Uterus (tissue), 4 donors: ENCODE results near the gene FBXO39. TPM values are rescaled to one million over a fixed set of nuclear protein-coding genes. Genes with fewer than 3 reads are reported as not detected.

Source experiments
- DNase-seq, 2 donors: peaks; one replicate each; pipeline ENCODE4 v3.0.0-alpha.2; 2019 to 2020
- H3K27ac ChIP-seq, 2 donors: fragments of 200-600 bp; sonication (generic); 1 replicate in 1 of 2; 2 replicates in 1 of 2; pipeline ENCODE4 v1.5.1; 2016 to 2018
- H3K27me3 ChIP-seq, 2 donors: fragments of 200-600 bp; sonication (generic); one replicate each; pipeline ENCODE4 v1.5.1; 2018 to 2019; ENCODE audit warnings: control low read depth in 1 of 2
- H3K36me3 ChIP-seq, 2 donors: fragments of 200-600 bp; sonication (generic); one replicate each; pipeline ENCODE4 v1.5.1; 2019; ENCODE audit warnings: control low read depth in 1 of 2
- H3K4me1 ChIP-seq, 2 donors: fragments of 200-600 bp; sonication (generic); one replicate each; pipeline ENCODE4 v1.5.1; 2018 to 2019; ENCODE audit warnings: control low read depth in 1 of 2
- H3K4me3 ChIP-seq, 2 donors: fragments of 200-600 bp; sonication (generic); 1 replicate in 1 of 2; 2 replicates in 1 of 2; pipeline ENCODE4 v1.5.1; 2018 to 2019; ENCODE audit warnings: mild to moderate bottlenecking in 1 of 2
- H3K9me3 ChIP-seq, 2 donors: fragments of 200-600 bp; sonication (generic); one replicate each; pipeline ENCODE4 v1.5.1; 2019; ENCODE audit warnings: control low read depth in 1 of 2
- POLR2A ChIP-seq, 2 donors: fragments of 450-650 bp; IDR thresholded peaks; one replicate each; pipeline ENCODE4 v1.6.1; 2016; ENCODE audit warnings: antibody characterized with exemption in 2 of 2, mild to moderate bottlenecking in 1 of 2, moderate library complexity in 1 of 2
- intact Hi-C: fragments of 100-400 bp; cut with DNase I; formaldehyde crosslinking; loops from one replicate; pipeline ENCODE4 v1.15.1; 2023; ENCODE audit warnings: low total_unique reads
- total RNA-seq, 4 donors: library from RNA; depleted of rRNA in 3 of 4; stranded (reverse); fragments of >200 nt in 3 of 4; gene quantifications; one replicate each; pipeline versions ENCODE4 v1.1.0 to v1.2.4, GENCODE V29; 2014 to 2023
- TF ChIP-seq, protein P1 (sequence below), 4 experiments: fragments of 200-600 bp in 2 of 4; fragments of 450-650 bp in 2 of 4; sonication (generic) in 2 of 4; IDR thresholded peaks; one replicate each; pipeline ENCODE4 v1.5.1; 2016 to 2019; ENCODE audit warnings: antibody characterized with exemption in 4 of 4, mild to moderate bottlenecking in 2 of 4, moderate library complexity in 1 of 4
- donor health status: DM: yes; HTN: yes; CAD: no.

Gene FBXO39
- total RNA-seq, 4 donors from 2014 or later = 0.76 to 4.7 (median 2.0) TPM; not detected in 1

DNA sequence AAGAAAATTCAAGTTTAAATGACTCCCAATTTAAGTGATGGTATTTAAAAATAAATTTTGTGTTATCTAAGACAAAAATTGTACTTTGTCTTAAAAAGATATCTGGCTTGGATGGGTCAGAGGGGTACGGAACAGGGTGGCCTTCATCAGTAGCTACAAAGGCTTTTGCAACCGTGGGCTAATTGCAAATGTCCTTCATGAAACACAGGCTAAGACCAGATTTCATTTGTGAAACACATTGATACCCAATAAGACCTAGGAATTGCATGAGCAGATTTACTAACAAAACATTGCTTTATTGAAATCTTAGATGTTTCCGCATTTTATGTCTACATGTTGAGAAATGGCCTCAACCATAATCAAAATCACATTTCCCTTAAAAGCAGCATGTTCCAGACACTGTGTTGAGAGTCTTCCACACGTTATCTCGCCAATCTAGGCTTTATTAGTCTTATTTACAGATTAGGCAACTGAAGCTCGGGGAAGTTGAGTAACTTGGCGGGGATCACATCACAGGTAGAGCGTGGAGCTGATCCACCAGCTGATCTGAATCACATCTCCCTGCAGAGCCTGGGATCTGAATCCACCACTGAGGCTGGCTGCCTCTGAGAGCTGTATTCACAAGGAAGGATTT lies 21.8 kb downstream of the FBXO39 start:
- Histone ChIP-seq H3K27me3 (no peaks in the 10 kb centered on the region), H3K9me3 (no peaks in the 10 kb centered on the region), H3K27ac (no peak overlapping the region), H3K4me1 (no peaks in the 10 kb centered on the region), H3K4me3 (no peak overlapping the region), H3K36me3 (no peaks in the 10 kb centered on the region)
- intact Hi-C loops = no loop called here
- no peak for DNase-seq
- TF ChIP-seq, protein P1, sequence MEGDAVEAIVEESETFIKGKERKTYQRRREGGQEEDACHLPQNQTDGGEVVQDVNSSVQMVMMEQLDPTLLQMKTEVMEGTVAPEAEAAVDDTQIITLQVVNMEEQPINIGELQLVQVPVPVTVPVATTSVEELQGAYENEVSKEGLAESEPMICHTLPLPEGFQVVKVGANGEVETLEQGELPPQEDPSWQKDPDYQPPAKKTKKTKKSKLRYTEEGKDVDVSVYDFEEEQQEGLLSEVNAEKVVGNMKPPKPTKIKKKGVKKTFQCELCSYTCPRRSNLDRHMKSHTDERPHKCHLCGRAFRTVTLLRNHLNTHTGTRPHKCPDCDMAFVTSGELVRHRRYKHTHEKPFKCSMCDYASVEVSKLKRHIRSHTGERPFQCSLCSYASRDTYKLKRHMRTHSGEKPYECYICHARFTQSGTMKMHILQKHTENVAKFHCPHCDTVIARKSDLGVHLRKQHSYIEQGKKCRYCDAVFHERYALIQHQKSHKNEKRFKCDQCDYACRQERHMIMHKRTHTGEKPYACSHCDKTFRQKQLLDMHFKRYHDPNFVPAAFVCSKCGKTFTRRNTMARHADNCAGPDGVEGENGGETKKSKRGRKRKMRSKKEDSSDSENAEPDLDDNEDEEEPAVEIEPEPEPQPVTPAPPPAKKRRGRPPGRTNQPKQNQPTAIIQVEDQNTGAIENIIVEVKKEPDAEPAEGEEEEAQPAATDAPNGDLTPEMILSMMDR (IDR thresholded peaks at IDR 0.05) = no peak
- no peak for TF ChIP-seq POLR2A (IDR thresholded peaks at IDR 0.05)

DNA sequence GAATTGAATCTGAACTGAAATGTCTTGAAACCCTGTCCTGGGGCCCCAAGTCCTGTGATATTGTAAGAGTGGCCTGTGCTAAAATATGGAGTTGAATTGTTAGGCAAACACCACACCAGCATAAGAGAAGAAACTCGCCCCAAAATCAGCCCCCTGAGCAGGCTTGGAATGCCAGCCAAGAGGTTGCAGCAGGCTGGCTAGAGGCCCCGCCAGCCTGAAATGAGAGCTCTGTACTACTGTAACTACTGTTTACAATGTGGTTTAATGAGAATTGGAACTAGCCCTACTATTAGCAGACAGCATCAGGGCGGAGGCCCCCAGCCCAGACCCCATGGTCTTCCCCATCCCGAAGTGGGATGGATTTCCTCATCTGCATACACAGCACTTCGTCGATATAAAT lies 23.7 kb downstream of the FBXO39 start:
- TF ChIP-seq POLR2A (IDR thresholded peaks at IDR 0.05) = no peak
- TF ChIP-seq, protein P1 (IDR thresholded peaks at IDR 0.05) = no peak
- intact Hi-C loops = no loop called here
- no peak overlapping the region for H3K4me3 ChIP-seq
- no peak overlapping the region for H3K27ac ChIP-seq
- H3K36me3 ChIP-seq = no peaks in the 10 kb centered on the region
- no peaks in the 10 kb centered on the region for H3K27me3 ChIP-seq
- no peak for DNase-seq
- no peaks in the 10 kb centered on the region for H3K9me3 ChIP-seq
- no peaks in the 10 kb centered on the region for H3K4me1 ChIP-seq

DNA sequence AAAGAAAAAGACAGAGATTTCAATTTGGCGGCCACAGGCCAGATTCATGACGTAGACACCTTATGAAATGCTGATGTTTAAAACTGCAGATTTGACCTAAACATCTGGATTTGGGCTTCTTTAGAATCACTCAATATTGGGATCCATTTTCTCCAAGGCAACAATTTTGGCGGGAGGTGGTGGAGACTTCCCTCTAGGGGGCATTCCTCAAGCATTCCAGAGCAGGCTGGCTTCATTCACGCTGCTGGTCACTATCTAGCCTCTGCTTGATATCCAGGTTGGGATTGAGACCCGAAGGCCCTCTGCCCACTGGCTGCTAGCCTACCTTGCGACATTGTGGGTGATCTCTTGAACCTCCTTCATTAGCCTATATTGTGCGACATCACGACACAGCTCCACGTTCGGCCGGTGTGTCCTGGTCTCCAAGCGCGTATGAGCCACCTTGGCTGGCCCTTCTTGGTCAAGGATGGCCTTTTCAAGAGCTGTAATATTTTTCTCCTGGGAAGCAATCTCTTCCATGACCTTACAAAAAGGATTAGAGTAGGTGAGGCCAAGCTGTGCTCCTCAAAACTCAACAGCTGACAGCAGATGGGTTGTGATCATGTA lies 24.5 kb downstream of the FBXO39 start:
- no peaks in the 10 kb centered on the region for H3K4me1 ChIP-seq
- TF ChIP-seq POLR2A (IDR thresholded peaks at IDR 0.05) = no peak
- TF ChIP-seq, protein P1 (IDR thresholded peaks at IDR 0.05) = no peak
- intact Hi-C loops = no loop called here
- no peaks in the 10 kb centered on the region for H3K27me3 ChIP-seq
- H3K4me3 ChIP-seq = no peak overlapping the region
- H3K36me3 ChIP-seq = no peaks in the 10 kb centered on the region
- DNase-seq = no peak
- no peak overlapping the region for H3K27ac ChIP-seq
- no peaks in the 10 kb centered on the region for H3K9me3 ChIP-seq

DNA sequence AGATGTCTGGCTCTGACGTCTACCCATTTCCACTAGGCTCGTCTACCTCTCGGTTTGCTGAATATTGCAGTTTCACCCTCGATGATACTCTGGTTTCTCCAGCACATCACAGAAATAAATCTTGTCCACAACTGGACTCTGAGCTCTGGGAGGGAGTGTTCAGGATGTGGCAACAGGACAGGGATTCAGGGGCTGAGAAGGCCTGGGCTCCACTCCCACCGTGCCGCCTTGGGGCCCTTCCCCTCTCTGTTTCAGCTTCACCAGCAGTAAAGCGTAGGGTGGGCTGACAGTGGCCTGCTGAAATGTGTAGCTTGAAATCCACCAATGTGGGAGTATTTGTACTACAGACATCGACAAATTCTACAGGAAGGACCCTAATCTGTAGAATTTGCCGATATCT lies 35.5 kb downstream of the FBXO39 start:
- no peaks in the 10 kb centered on the region for H3K36me3 ChIP-seq
- intact Hi-C loops = no loop called here
- no peaks in the 10 kb centered on the region for H3K27me3 ChIP-seq
- no peak for DNase-seq
- no peaks in the 10 kb centered on the region for H3K9me3 ChIP-seq
- H3K4me1 ChIP-seq = no peaks in the 10 kb centered on the region
- no peak overlapping the region for H3K27ac ChIP-seq
- TF ChIP-seq, protein P1 (IDR thresholded peaks at IDR 0.05) = no peak
- no peak for TF ChIP-seq POLR2A (IDR thresholded peaks at IDR 0.05)
- H3K4me3 ChIP-seq = no peak overlapping the region

DNA sequence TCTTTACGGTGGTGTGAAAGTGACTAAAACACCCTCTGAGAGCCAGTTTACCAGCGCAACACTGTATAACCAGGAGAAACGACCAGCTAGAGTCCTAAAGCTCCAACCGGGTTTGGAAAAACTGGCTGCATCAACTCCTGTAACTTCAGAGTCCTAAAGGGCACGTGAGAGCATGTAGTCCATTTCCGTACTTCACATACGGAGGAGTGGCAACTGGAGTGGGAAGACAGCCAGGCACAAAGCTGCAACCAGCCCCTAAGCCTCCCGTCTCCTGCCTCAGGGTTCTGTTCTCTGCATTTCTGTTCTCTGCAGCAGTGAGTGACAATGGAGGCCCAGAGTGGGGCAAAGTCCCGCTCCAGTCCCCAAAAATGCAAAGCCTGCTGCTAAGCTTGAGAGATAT lies 36.3 kb downstream of the FBXO39 start:
- DNase-seq = no peak
- no peaks in the 10 kb centered on the region for H3K4me1 ChIP-seq
- intact Hi-C loops = no loop called here
- no peak overlapping the region for H3K4me3 ChIP-seq
- H3K9me3 ChIP-seq = no peaks in the 10 kb centered on the region
- H3K27me3 ChIP-seq = no peaks in the 10 kb centered on the region
- no peak overlapping the region for H3K27ac ChIP-seq
- no peaks in the 10 kb centered on the region for H3K36me3 ChIP-seq
- TF ChIP-seq POLR2A (IDR thresholded peaks at IDR 0.05) = no peak
- TF ChIP-seq, protein P1 (IDR thresholded peaks at IDR 0.05) = no peak
